SK-N-SH (cell line): ENCODE measurements around the gene PYGO1. TPM values are rescaled to one million over a fixed set of nuclear protein-coding genes. Genes with fewer than 3 reads are reported as not detected.
A peak's percentile ranks its signal among the peaks of the same experiment; 100 is the strongest.

Experiments
- CHD2 ChIP-seq: fragments of 150-350 bp; IDR thresholded peaks from 2 replicates; pipeline ENCODE4 v1.6.1; 2018; ENCODE audit warnings: low read length; ENCODE audit not compliant: partially characterized antibody
- ELF1 ChIP-seq: IDR thresholded peaks from 2 replicates; pipeline ENCODE4 v1.4.0; 2012
- EP300 ChIP-seq, 2 experiments: IDR thresholded peaks; 2 replicates each; pipeline versions ENCODE4 v1.4.0 to v1.6.1; 2012; ENCODE audit warnings: borderline replicate concordance in 1 of 2, low read depth in 1 of 2, low read length in 1 of 2
- FOSL2 ChIP-seq: IDR thresholded peaks from 2 replicates; pipeline ENCODE4 v1.4.0; 2012; ENCODE audit warnings: low read depth, mild to moderate bottlenecking, moderate library complexity, borderline replicate concordance
- GABPA ChIP-seq: IDR thresholded peaks from 2 replicates; pipeline ENCODE4 v1.4.0; 2012; ENCODE audit warnings: low read depth, mild to moderate bottlenecking
- MXI1 ChIP-seq: IDR thresholded peaks from 2 replicates; pipeline ENCODE4 v1.6.1; 2012; ENCODE audit warnings: mild to moderate bottlenecking, low read depth, low read length, improper control_type of control experiment
- NFIC ChIP-seq: IDR thresholded peaks from 2 replicates; pipeline ENCODE4 v1.4.0; 2012; ENCODE audit warnings: borderline replicate concordance
- POLR2AphosphoS5 ChIP-seq: IDR thresholded peaks from 2 replicates; pipeline ENCODE4 v1.6.1; 2012; ENCODE audit warnings: low read depth, low read length
- RAD21 ChIP-seq: IDR thresholded peaks from 2 replicates; pipeline ENCODE4 v1.6.1; 2012; ENCODE audit warnings: mild to moderate bottlenecking, low read length
- RCOR1 ChIP-seq: fragments of 150-350 bp; IDR thresholded peaks from 2 replicates; pipeline ENCODE4 v1.6.1; 2017; ENCODE audit warnings: antibody characterized with exemption, low read length
- SIN3A ChIP-seq: IDR thresholded peaks from 2 replicates; pipeline ENCODE4 v1.6.1; 2012; ENCODE audit warnings: low read depth, mild to moderate bottlenecking, low read length, moderate library complexity, borderline replicate concordance
- SMC3 ChIP-seq: IDR thresholded peaks from 2 replicates; pipeline ENCODE4 v1.6.1; 2012; ENCODE audit warnings: low read depth, low read length, improper control_type of control experiment
- YY1 ChIP-seq: IDR thresholded peaks from 2 replicates; pipeline ENCODE4 v1.4.0; 2012; ENCODE audit warnings: low read depth, mild to moderate bottlenecking
- polyA plus RNA-seq, 3 experiments: library from polyadenylated mRNA; depleted of rRNA; stranded (reverse); fragments of >200 nt; gene quantifications; 2 replicates each; pipeline ENCODE4 v1.2.3, GENCODE V29; 2012
- TF ChIP-seq, protein P1 (sequence below): IDR thresholded peaks from 2 replicates; pipeline ENCODE4; 2012
- TF ChIP-seq, protein P2 (sequence below): fragments of 200-600 bp; sonication (generic); IDR thresholded peaks from 2 replicates; pipeline ENCODE4 v1.6.1; 2017; ENCODE audit warnings: antibody characterized with exemption, mild to moderate bottlenecking, moderate library complexity
- TF ChIP-seq, protein P3 (sequence below): IDR thresholded peaks from 2 replicates; pipeline ENCODE4 v1.4.0; 2012; ENCODE audit warnings: low read depth, borderline replicate concordance
- TF ChIP-seq, protein P4 (sequence below): IDR thresholded peaks from 2 replicates; pipeline ENCODE4 v1.6.1; 2012; ENCODE audit warnings: mild to moderate bottlenecking, low read depth, low read length, moderate library complexity

The PYGO1 gene
- polyA plus RNA-seq, 1 of the 3 experiments (the other 2 are of a cell fraction) = 2.3 TPM

DNA sequence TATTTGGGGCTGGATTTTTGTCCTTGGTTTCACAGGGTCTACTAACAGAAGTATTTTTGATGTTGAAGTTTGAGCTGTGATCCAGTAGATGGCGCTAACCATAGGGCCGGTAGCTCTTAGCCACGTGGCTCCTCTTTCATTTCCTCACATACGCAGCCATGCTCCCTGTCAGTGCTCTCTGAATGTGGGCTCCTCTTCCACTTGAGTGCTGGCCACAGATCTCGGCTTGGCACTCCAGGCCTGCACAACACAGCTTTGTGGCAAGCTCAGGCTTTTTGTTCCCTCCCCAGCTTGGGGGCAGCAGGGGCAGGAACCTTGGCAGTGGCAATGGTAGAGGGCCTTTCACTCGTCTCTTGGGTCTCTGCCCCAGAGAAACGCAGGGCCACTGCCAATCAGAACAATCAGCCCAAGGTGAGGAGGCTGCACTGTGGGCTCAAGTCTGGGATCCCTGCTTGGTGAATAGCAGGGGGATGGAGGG is 61.5 kb downstream of the PYGO1 start (continued):
- TF ChIP-seq POLR2AphosphoS5 (no peak), GABPA (no peak), EP300 (IDR thresholded peaks at IDR 0.05; ENCODE audit: borderline replicate concordance in 1 of 2, low read depth in 1 of 2, low read length in 1 of 2) (no peak), SMC3 (peak; percentile 61), SIN3A (peak; percentile 77; the same call in 1 of the 2 replicates), YY1 (no peak), NFIC (no peak), RAD21 (peak; percentile 69), ELF1 (no peak), MXI1 (peak; percentile 97), FOSL2 (no peak), CHD2 (no peak), RCOR1 (no peak)
- TF ChIP-seq, protein P1, sequence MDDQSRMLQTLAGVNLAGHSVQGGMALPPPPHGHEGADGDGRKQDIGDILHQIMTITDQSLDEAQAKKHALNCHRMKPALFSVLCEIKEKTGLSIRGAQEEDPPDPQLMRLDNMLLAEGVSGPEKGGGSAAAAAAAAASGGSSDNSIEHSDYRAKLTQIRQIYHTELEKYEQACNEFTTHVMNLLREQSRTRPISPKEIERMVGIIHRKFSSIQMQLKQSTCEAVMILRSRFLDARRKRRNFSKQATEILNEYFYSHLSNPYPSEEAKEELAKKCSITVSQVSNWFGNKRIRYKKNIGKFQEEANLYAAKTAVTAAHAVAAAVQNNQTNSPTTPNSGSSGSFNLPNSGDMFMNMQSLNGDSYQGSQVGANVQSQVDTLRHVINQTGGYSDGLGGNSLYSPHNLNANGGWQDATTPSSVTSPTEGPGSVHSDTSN = no peak
- TF ChIP-seq, protein P2, sequence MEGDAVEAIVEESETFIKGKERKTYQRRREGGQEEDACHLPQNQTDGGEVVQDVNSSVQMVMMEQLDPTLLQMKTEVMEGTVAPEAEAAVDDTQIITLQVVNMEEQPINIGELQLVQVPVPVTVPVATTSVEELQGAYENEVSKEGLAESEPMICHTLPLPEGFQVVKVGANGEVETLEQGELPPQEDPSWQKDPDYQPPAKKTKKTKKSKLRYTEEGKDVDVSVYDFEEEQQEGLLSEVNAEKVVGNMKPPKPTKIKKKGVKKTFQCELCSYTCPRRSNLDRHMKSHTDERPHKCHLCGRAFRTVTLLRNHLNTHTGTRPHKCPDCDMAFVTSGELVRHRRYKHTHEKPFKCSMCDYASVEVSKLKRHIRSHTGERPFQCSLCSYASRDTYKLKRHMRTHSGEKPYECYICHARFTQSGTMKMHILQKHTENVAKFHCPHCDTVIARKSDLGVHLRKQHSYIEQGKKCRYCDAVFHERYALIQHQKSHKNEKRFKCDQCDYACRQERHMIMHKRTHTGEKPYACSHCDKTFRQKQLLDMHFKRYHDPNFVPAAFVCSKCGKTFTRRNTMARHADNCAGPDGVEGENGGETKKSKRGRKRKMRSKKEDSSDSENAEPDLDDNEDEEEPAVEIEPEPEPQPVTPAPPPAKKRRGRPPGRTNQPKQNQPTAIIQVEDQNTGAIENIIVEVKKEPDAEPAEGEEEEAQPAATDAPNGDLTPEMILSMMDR = peak; percentile 68
- TF ChIP-seq, protein P3, sequence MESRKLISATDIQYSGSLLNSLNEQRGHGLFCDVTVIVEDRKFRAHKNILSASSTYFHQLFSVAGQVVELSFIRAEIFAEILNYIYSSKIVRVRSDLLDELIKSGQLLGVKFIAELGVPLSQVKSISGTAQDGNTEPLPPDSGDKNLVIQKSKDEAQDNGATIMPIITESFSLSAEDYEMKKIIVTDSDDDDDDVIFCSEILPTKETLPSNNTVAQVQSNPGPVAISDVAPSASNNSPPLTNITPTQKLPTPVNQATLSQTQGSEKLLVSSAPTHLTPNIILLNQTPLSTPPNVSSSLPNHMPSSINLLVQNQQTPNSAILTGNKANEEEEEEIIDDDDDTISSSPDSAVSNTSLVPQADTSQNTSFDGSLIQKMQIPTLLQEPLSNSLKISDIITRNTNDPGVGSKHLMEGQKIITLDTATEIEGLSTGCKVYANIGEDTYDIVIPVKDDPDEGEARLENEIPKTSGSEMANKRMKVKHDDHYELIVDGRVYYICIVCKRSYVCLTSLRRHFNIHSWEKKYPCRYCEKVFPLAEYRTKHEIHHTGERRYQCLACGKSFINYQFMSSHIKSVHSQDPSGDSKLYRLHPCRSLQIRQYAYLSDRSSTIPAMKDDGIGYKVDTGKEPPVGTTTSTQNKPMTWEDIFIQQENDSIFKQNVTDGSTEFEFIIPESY = no peak
- TF ChIP-seq, protein P4, sequence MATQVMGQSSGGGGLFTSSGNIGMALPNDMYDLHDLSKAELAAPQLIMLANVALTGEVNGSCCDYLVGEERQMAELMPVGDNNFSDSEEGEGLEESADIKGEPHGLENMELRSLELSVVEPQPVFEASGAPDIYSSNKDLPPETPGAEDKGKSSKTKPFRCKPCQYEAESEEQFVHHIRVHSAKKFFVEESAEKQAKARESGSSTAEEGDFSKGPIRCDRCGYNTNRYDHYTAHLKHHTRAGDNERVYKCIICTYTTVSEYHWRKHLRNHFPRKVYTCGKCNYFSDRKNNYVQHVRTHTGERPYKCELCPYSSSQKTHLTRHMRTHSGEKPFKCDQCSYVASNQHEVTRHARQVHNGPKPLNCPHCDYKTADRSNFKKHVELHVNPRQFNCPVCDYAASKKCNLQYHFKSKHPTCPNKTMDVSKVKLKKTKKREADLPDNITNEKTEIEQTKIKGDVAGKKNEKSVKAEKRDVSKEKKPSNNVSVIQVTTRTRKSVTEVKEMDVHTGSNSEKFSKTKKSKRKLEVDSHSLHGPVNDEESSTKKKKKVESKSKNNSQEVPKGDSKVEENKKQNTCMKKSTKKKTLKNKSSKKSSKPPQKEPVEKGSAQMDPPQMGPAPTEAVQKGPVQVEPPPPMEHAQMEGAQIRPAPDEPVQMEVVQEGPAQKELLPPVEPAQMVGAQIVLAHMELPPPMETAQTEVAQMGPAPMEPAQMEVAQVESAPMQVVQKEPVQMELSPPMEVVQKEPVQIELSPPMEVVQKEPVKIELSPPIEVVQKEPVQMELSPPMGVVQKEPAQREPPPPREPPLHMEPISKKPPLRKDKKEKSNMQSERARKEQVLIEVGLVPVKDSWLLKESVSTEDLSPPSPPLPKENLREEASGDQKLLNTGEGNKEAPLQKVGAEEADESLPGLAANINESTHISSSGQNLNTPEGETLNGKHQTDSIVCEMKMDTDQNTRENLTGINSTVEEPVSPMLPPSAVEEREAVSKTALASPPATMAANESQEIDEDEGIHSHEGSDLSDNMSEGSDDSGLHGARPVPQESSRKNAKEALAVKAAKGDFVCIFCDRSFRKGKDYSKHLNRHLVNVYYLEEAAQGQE = no peak
